ENCODE data around the gene NPAS3.

DNA sequence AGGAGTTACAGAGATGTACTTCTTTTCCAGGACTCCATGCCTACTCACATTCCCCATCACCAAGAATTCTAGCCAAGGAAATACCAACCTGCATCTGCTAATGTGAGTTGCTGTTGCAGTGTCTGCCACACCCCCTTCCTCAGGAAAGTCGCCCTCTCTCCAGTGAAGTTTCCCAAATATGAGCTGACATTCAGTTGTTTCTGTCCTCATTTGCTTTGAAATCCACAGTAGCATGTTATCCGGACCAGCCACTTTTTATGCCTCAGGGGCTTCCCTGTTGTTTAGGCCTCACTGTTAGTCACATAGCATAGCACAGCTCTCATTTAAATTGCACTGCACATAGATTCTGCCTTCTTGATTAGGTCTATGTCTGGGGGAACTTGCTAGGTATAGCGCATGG, 799.8 kb downstream of the NPAS3 start:
- TF ChIP-seq, protein P1, sequence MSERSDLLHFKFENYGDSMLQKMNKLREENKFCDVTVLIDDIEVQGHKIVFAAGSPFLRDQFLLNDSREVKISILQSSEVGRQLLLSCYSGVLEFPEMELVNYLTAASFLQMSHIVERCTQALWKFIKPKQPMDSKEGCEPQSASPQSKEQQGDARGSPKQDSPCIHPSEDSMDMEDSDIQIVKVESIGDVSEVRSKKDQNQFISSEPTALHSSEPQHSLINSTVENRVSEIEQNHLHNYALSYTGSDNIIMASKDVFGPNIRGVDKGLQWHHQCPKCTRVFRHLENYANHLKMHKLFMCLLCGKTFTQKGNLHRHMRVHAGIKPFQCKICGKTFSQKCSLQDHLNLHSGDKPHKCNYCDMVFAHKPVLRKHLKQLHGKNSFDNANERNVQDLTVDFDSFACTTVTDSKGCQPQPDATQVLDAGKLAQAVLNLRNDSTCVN (tag by site-specific recombination; optimal IDR thresholded peaks at IDR 0.05), result no peak
- no peak for TF ChIP-seq HOXA7 (CRISPR knock-in tag; IDR thresholded peaks at IDR 0.05; ENCODE audit: borderline replicate concordance)
- TF ChIP-seq ZSCAN30 (tag by site-specific recombination; IDR thresholded peaks at IDR 0.05), result no peak
- TF ChIP-seq, protein P2, sequence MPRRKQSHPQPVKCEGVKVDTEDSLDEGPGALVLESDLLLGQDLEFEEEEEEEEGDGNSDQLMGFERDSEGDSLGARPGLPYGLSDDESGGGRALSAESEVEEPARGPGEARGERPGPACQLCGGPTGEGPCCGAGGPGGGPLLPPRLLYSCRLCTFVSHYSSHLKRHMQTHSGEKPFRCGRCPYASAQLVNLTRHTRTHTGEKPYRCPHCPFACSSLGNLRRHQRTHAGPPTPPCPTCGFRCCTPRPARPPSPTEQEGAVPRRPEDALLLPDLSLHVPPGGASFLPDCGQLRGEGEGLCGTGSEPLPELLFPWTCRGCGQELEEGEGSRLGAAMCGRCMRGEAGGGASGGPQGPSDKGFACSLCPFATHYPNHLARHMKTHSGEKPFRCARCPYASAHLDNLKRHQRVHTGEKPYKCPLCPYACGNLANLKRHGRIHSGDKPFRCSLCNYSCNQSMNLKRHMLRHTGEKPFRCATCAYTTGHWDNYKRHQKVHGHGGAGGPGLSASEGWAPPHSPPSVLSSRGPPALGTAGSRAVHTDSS (tag by site-specific recombination; IDR thresholded peaks at IDR 0.05), result no peak
- no peak for TF ChIP-seq ZBTB7A (tag by site-specific recombination; IDR thresholded peaks at IDR 0.05; ENCODE audit: low read depth)
- no peak for TF ChIP-seq ZNF501 (tag by site-specific recombination; IDR thresholded peaks at IDR 0.05)
